Body of pancreas (tissue), 4 donors: ENCODE measurements around the gene ERG. TPM values are rescaled to one million over a fixed set of nuclear protein-coding genes. Genes with fewer than 3 reads are reported as not detected.
A peak's percentile ranks its signal among the peaks of the same experiment; 100 is the strongest.

Source experiments
- ATAC-seq: fragments of 150-250 bp; one replicate; pipeline ENCODE4 v1.9.1; 2016
- DNase-seq, 4 donors: peaks; one replicate each; pipeline ENCODE4 v3.0.0-alpha.2; 2019
- H3K27ac ChIP-seq, 4 donors: fragments of 200-600 bp; sonication (generic); 1 replicate in 3 of 4; 2 replicates in 1 of 4; pipeline versions ENCODE4 v1.5.1 to v1.6.1; 2016 to 2019; ENCODE audit warnings: mild to moderate bottlenecking in 1 of 4, mixed read lengths in 1 of 4, moderate library complexity in 1 of 4
- H3K27me3 ChIP-seq, 2 donors: fragments of 200-600 bp; sonication (generic); one replicate each; pipeline ENCODE4 v1.6.0; 2016; ENCODE audit warnings: mild to moderate bottlenecking in 1 of 2
- H3K36me3 ChIP-seq, 2 donors: fragments of 200-600 bp; sonication (generic); replicated peaks in 1 of 2; 2 replicates each; pipeline ENCODE4 v1.5.1; 2016; ENCODE audit warnings: low read depth in 2 of 2; ENCODE audit not compliant: insufficient read depth in 1 of 2
- H3K4me1 ChIP-seq: fragments of 200-600 bp; sonication (generic); one replicate; pipeline ENCODE4 v1.6.0; 2016
- H3K4me3 ChIP-seq, 2 donors: fragments of 200-600 bp; sonication (generic); 1 replicate in 1 of 2; 2 replicates in 1 of 2; pipeline ENCODE4 v1.5.1; 2016 to 2019
- H3K9me3 ChIP-seq, 3 donors: fragments of 200-600 bp; sonication (generic); 1 replicate in 2 of 3; 2 replicates in 1 of 3; pipeline ENCODE4 v1.5.1; 2016
- CTCF ChIP-seq, 7 experiments: fragments of 450-650 bp in 4 of 7; fragments of 200-600 bp in 3 of 7; sonication (generic) in 3 of 7; IDR thresholded peaks; one replicate each; pipeline ENCODE4 v1.5.1; 2016 to 2019; ENCODE audit warnings: antibody characterized with exemption in 7 of 7
- POLR2A ChIP-seq, 3 donors: fragments of 450-650 bp; IDR thresholded peaks; one replicate each; pipeline ENCODE4 v1.6.1; 2016; ENCODE audit warnings: antibody characterized with exemption in 3 of 3, mild to moderate bottlenecking in 2 of 3
- WGBS, 2 donors: methylation state at CpG; one replicate each; pipeline ENCODE4 v1.1.5; 2017; 5-methylcytosine and 5-hydroxymethylcytosine counted together
- intact Hi-C: fragments of 100-400 bp; cut with DNase I; formaldehyde crosslinking; loops from one replicate; pipeline ENCODE4 v1.15.1; 2023
- total RNA-seq, 2 donors: library from RNA; depleted of rRNA; stranded (reverse); fragments of >200 nt; gene quantifications; one replicate each; pipeline ENCODE4 v1.1.0, GENCODE V29; 2016

Gene ERG
- total RNA-seq, 2 donors from 2014 or later = 4.2 to 7.3 TPM

- intact Hi-C loops = loop anchor here (5.0 kb wide), 1 partner anchor 199 kb away; no protein-coding TSS in a partner anchor
- H3K4me1 ChIP-seq = no peaks in the 10 kb centered on the region
Observed at GRCh38 chr21:38355992-38356781, 142.1 kb downstream of the ERG start.

GRCh38 chr21:38355353-38355752, 142.9 kb downstream of the ERG start:
- TF ChIP-seq POLR2A (IDR thresholded peaks at IDR 0.05) (no peak), CTCF (IDR thresholded peaks at IDR 0.05) (no peak)
- H3K27ac ChIP-seq = no peak overlapping the region
- H3K4me3 ChIP-seq = no peak overlapping the region
- H3K4me1 ChIP-seq = no peaks in the 10 kb centered on the region
- no peaks in the 10 kb centered on the region for H3K36me3 ChIP-seq
- H3K27me3 ChIP-seq = no peaks in the 10 kb centered on the region
- H3K9me3 ChIP-seq = no peaks in the 10 kb centered on the region
- WGBS, 2 donors = 77 to 89% methylated on average over 4 of the region's 4 CpGs
- DNase-seq = no peak
- intact Hi-C loops = loop anchor here (5.0 kb wide), 1 partner anchor 198 kb away; no protein-coding TSS in a partner anchor
- ATAC-seq = no peak

More at GRCh38 chr21:38355992-38356781, 142.1 kb downstream of the ERG start:
- Histone ChIP-seq H3K27ac (no peak overlapping the region), H3K4me3 (no peak overlapping the region), H3K9me3 (no peaks in the 10 kb centered on the region), H3K27me3 (no peaks in the 10 kb centered on the region), H3K36me3 (no peaks in the 10 kb centered on the region)
- TF ChIP-seq CTCF (IDR thresholded peaks at IDR 0.05) = peak; percentile 91 to 97 (median 95)
- no peak for TF ChIP-seq POLR2A (IDR thresholded peaks at IDR 0.05)
- ATAC-seq (peak; percentile 77), DNase-seq (peak; percentile 77 to 84 (median 80))
- 5 to 7% methylated on average over 20 of the region's 20 CpGs for WGBS, 2 donors

- Histone ChIP-seq H3K9me3 (no peaks in the 10 kb centered on the region), H3K27me3 (no peaks in the 10 kb centered on the region), H3K4me1 (no peaks in the 10 kb centered on the region), H3K36me3 (no peaks in the 10 kb centered on the region), H3K4me3 (no peak overlapping the region), H3K27ac (no peak overlapping the region)
- DNase-seq = no peak
- WGBS, 2 donors = 48 to 54% methylated on average over 2 of the region's 2 CpGs
- intact Hi-C loops = loop anchor here (5.0 kb wide), 2 partner anchors 132 to 197 kb away; no protein-coding TSS in a partner anchor
- TF ChIP-seq CTCF (IDR thresholded peaks at IDR 0.05) = no peak
- no peak for TF ChIP-seq POLR2A (IDR thresholded peaks at IDR 0.05)
- no peak for ATAC-seq
Observed at GRCh38 chr21:38354746-38355145, 143.5 kb downstream of the ERG start.

DNA sequence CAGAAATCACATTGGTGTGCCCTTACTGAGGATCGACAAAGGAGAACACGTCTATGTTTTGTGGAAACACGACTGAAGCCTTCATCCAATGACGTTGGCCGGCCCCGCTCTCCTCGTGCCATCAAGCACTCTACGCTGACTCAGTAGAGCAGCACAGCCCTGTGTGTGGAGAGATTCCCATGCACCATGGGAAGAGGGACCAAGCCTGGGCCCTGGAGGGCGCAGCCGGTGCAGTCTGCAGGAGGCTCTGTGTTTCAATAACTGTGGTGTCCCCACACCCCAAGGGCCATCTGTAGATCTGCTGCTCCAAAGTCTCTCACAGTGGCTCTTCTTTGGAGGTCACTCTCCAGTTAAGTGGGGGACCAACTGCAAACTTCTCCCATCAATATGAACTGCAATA, 144.0 kb downstream of the ERG start:
- Histone ChIP-seq H3K36me3 (no peaks in the 10 kb centered on the region), H3K27ac (no peak overlapping the region), H3K9me3 (no peaks in the 10 kb centered on the region), H3K4me3 (no peak overlapping the region), H3K27me3 (no peaks in the 10 kb centered on the region), H3K4me1 (no peaks in the 10 kb centered on the region)
- 70 to 76% methylated on average over 10 of the region's 10 CpGs for WGBS, 2 donors
- no peak for ATAC-seq
- intact Hi-C loops = loop anchor here (5.0 kb wide), 1 partner anchor 132 kb away; no protein-coding TSS in a partner anchor
- DNase-seq = no peak
- TF ChIP-seq CTCF (IDR thresholded peaks at IDR 0.05) = no peak
